HepG2 (cell line): Measurements from ENCODE around the gene SLC16A6. TPM values are rescaled to one million over a fixed set of nuclear protein-coding genes. Genes with fewer than 3 reads are reported as not detected.

Experiments used
- ARID5B ChIP-seq: IDR thresholded peaks from 2 replicates; pipeline ENCODE4 v1.4.0; 2020; ENCODE audit warnings: mild to moderate bottlenecking, missing genetic modification reagents
- DBP ChIP-seq: sonication (generic); formaldehyde crosslinking; IDR thresholded peaks from 2 replicates; pipeline ENCODE4 v1.4.0; 2020; ENCODE audit warnings: missing genetic modification reagents; ENCODE audit errors: not compliant biosample characterization
- ELF4 ChIP-seq: sonication (generic); formaldehyde crosslinking; IDR thresholded peaks from 2 replicates; pipeline ENCODE4 v1.5.0; 2020; ENCODE audit warnings: missing genetic modification reagents, mild to moderate bottlenecking, moderate library complexity, borderline replicate concordance
- FOXA3 ChIP-seq: IDR thresholded peaks from 2 replicates; pipeline ENCODE4 v1.6.1; 2016; ENCODE audit warnings: missing genetic modification reagents, missing compliant biosample characterization
- FOXO1 ChIP-seq: sonication (generic); formaldehyde crosslinking; IDR thresholded peaks from 2 replicates; pipeline ENCODE4 v1.4.0; 2020; ENCODE audit warnings: missing genetic modification reagents
- HDAC6 ChIP-seq: fragments of 200-600 bp; sonication (generic); IDR thresholded peaks from 2 replicates; pipeline ENCODE4 v1.7.0; 2017; ENCODE audit warnings: mild to moderate bottlenecking, antibody characterized with exemption, low read length, low read depth
- MTERF4 ChIP-seq: sonication (generic); formaldehyde crosslinking; IDR thresholded peaks from 2 replicates; pipeline ENCODE4 v1.8.0; 2023; ENCODE audit warnings: mild to moderate bottlenecking, missing genetic modification reagents
- SMC3 ChIP-seq: IDR thresholded peaks from 2 replicates; pipeline ENCODE4 v1.6.1; 2011; ENCODE audit warnings: low read length, improper control_type of control experiment
- THRA ChIP-seq: sonication (generic); formaldehyde crosslinking; IDR thresholded peaks from 2 replicates; pipeline ENCODE4 v1.4.0; 2020; ENCODE audit warnings: missing genetic modification reagents, borderline replicate concordance
- ZBTB1 ChIP-seq: sonication (generic); formaldehyde crosslinking; IDR thresholded peaks from 2 replicates; pipeline ENCODE4 v1.4.0; 2020; ENCODE audit warnings: missing genetic modification reagents, borderline replicate concordance
- ZBTB8A ChIP-seq: sonication (generic); formaldehyde crosslinking; IDR thresholded peaks from 2 replicates; pipeline ENCODE4 v1.4.0; 2020; ENCODE audit warnings: mild to moderate bottlenecking, low read depth, missing genetic modification reagents, borderline replicate concordance
- ZMYM3 ChIP-seq: sonication (generic); formaldehyde crosslinking; IDR thresholded peaks from 2 replicates; pipeline ENCODE4 v1.5.1; 2020; ENCODE audit warnings: mild to moderate bottlenecking, missing genetic modification reagents
- ZNF12 ChIP-seq: sonication (generic); formaldehyde crosslinking; IDR thresholded peaks from 2 replicates; pipeline ENCODE4 v1.5.0; 2020; ENCODE audit warnings: missing genetic modification reagents
- ZNF136 ChIP-seq: sonication (generic); formaldehyde crosslinking; IDR thresholded peaks from 2 replicates; pipeline ENCODE4 v1.8.1; 2022; ENCODE audit warnings: low read depth, mild to moderate bottlenecking, moderate library complexity, missing genetic modification reagents
- ZNF275 ChIP-seq: sonication (generic); formaldehyde crosslinking; IDR thresholded peaks from 2 replicates; pipeline ENCODE4 v1.8.0; 2022; ENCODE audit warnings: missing genetic modification reagents, mild to moderate bottlenecking, inconsistent platforms, borderline replicate concordance
- ZNF670 ChIP-seq: sonication (generic); formaldehyde crosslinking; IDR thresholded peaks from 2 replicates; pipeline ENCODE4 v1.8.0; 2022; ENCODE audit warnings: mild to moderate bottlenecking, missing genetic modification reagents, borderline replicate concordance
- ZNF720 ChIP-seq: sonication (generic); formaldehyde crosslinking; IDR thresholded peaks from 2 replicates; pipeline ENCODE4 v1.4.0; 2020; ENCODE audit warnings: missing genetic modification reagents
- ZNF816 ChIP-seq: sonication (generic); formaldehyde crosslinking; IDR thresholded peaks from 2 replicates; pipeline ENCODE4 v1.8.0; 2022; ENCODE audit warnings: missing genetic modification reagents, mild to moderate bottlenecking, borderline replicate concordance
- polyA plus RNA-seq, 8 experiments: library from polyadenylated mRNA; depleted of rRNA in 3 of 8; stranded (reverse) in 7 of 8; unstranded in 1 of 8; fragments of >200 nt; fragmentation: Illumina TruSeq in 4 of 8; extraction: Trizol in 4 of 8; gene quantifications; 2 replicates each; pipeline versions ENCODE4 v1.2.1 to v1.2.3, GENCODE V29; 2011 to 2016; ENCODE audit warnings: low read depth in 4 of 8, missing spikeins in 1 of 8, mixed read lengths in 1 of 8; ENCODE audit not compliant: insufficient read depth in 1 of 8
- total RNA-seq, 5 experiments: library from RNA; depleted of rRNA; stranded (reverse); fragments of >200 nt; fragmentation: Illumina TruSeq; extraction: Trizol; gene quantifications; 2 replicates each; pipeline ENCODE4 v1.2.3, GENCODE V29; 2016; ENCODE audit warnings: low read depth in 1 of 5

SLC16A6 gene
- total and polyA plus RNA-seq, 2 of the 13 experiments (the other 11 are each of a cell fraction or from before 2014, with no cell fraction given), result 1.1 to 44.7 TPM

- TF ChIP-seq ARID5B (CRISPR knock-in tag), result peak; percentile 40
- TF ChIP-seq ZBTB8A (CRISPR knock-in tag), result no peak
- TF ChIP-seq HDAC6, result no peak
- TF ChIP-seq ZMYM3 (CRISPR knock-in tag), result no peak; the same call in 1 of the 2 replicates
- TF ChIP-seq FOXA3 (CRISPR knock-in tag), result no peak
- TF ChIP-seq THRA (CRISPR knock-in tag), result 0 out of 2 replicates have a peak, but pooled peaks have one; percentile 15
- TF ChIP-seq SMC3, result no peak
- TF ChIP-seq ZNF816 (CRISPR knock-in tag), result no peak
- TF ChIP-seq ZNF720, result no peak
- no peak for TF ChIP-seq ZBTB1 (CRISPR knock-in tag)
- peak; percentile 68 for TF ChIP-seq ZNF275 (CRISPR knock-in tag)
- peak; percentile 81 for TF ChIP-seq ZNF136 (CRISPR knock-in tag)
- no peak for TF ChIP-seq DBP
- TF ChIP-seq ZNF670, result peak; percentile 51; the same call in 1 of the 2 replicates
- no peak for TF ChIP-seq ELF4 (CRISPR knock-in tag)
- TF ChIP-seq MTERF4 (CRISPR knock-in tag), result no peak
- TF ChIP-seq FOXO1, result peak; percentile 51
- peak; percentile 56 for TF ChIP-seq ZNF12 (CRISPR knock-in tag)
Observed at GRCh38 chr17:68247445-68248198, 43.3 kb downstream of the SLC16A6 start, which contains the start of gene AMZ2 (continued).
